HepG2 (cell line): ENCODE results near the gene FAM83G. TPM values are rescaled to one million over a fixed set of nuclear protein-coding genes. Genes with fewer than 3 reads are reported as not detected.
A peak's percentile ranks its signal among the peaks of the same experiment; 100 is the strongest.

Source experiments
- ARID2 ChIP-seq: sonication (generic); formaldehyde crosslinking; IDR thresholded peaks from 2 replicates; pipeline ENCODE4 v1.8.1; 2022; ENCODE audit warnings: mild to moderate bottlenecking, missing genetic modification reagents, borderline replicate concordance
- ARNTL ChIP-seq: sonication (generic); formaldehyde crosslinking; IDR thresholded peaks from 2 replicates; pipeline ENCODE4 v1.4.0; 2020; ENCODE audit warnings: mild to moderate bottlenecking, missing genetic modification reagents
- GATAD1 ChIP-seq: IDR thresholded peaks from 2 replicates; pipeline ENCODE4 v1.6.1; 2016; ENCODE audit warnings: missing genetic modification reagents, missing compliant biosample characterization
- HES4 ChIP-seq: sonication (generic); formaldehyde crosslinking; IDR thresholded peaks from 2 replicates; pipeline ENCODE4 v1.9.0; 2021; ENCODE audit warnings: mild to moderate bottlenecking, missing genetic modification reagents, borderline replicate concordance
- HNF1B ChIP-seq: sonication (generic); formaldehyde crosslinking; IDR thresholded peaks from 2 replicates; pipeline ENCODE4 v1.5.1; 2020; ENCODE audit warnings: mild to moderate bottlenecking, moderate library complexity, missing genetic modification reagents
- HNRNPUL1 ChIP-seq: fragments of 200-400 bp; formaldehyde crosslinking; IDR thresholded peaks from 2 replicates; pipeline ENCODE4 v1.6.1; 2017; ENCODE audit warnings: low read depth, mild to moderate bottlenecking, low read length, moderate library complexity
- KLF15 ChIP-seq: sonication (generic); formaldehyde crosslinking; IDR thresholded peaks from 2 replicates; pipeline ENCODE4 v1.8.1; 2023; ENCODE audit warnings: borderline replicate concordance, mild to moderate bottlenecking, inconsistent platforms, missing genetic modification reagents, mixed read lengths
- NFE2 ChIP-seq: sonication (generic); formaldehyde crosslinking; IDR thresholded peaks from 2 replicates; pipeline ENCODE4 v1.4.0; 2020; ENCODE audit warnings: missing genetic modification reagents
- POGZ ChIP-seq: sonication (generic); formaldehyde crosslinking; IDR thresholded peaks from 2 replicates; pipeline ENCODE4 v1.4.0; 2020; ENCODE audit warnings: mild to moderate bottlenecking, missing genetic modification reagents
- RARG ChIP-seq: sonication (generic); formaldehyde crosslinking; IDR thresholded peaks from 2 replicates; pipeline ENCODE4 v1.4.0; 2020; ENCODE audit warnings: low read depth, mild to moderate bottlenecking, missing genetic modification reagents
- REXO4 ChIP-seq: sonication (generic); formaldehyde crosslinking; IDR thresholded peaks from 2 replicates; pipeline ENCODE4 v1.8.0; 2022; ENCODE audit warnings: missing genetic modification reagents, mild to moderate bottlenecking, borderline replicate concordance
- SAP130 ChIP-seq: IDR thresholded peaks from 2 replicates; pipeline ENCODE4 v1.6.1; 2016; ENCODE audit warnings: low read depth
- SATB2 ChIP-seq: sonication (generic); formaldehyde crosslinking; IDR thresholded peaks from 2 replicates; pipeline ENCODE4 v1.5.0; 2020; ENCODE audit warnings: missing genetic modification reagents
- ZNF160 ChIP-seq: sonication (generic); formaldehyde crosslinking; IDR thresholded peaks from 2 replicates; pipeline ENCODE4 v1.8.0; 2022; ENCODE audit warnings: mild to moderate bottlenecking, inconsistent platforms, missing genetic modification reagents
- ZNF512B ChIP-seq: sonication (generic); formaldehyde crosslinking; IDR thresholded peaks from 2 replicates; pipeline ENCODE4 v1.5.1; 2020; ENCODE audit warnings: missing genetic modification reagents, mild to moderate bottlenecking, borderline replicate concordance
- polyA plus RNA-seq, 8 experiments: library from polyadenylated mRNA; depleted of rRNA in 3 of 8; stranded (reverse) in 7 of 8; unstranded in 1 of 8; fragments of >200 nt; fragmentation: Illumina TruSeq in 4 of 8; extraction: Trizol in 4 of 8; gene quantifications; 2 replicates each; pipeline versions ENCODE4 v1.2.1 to v1.2.3, GENCODE V29; 2011 to 2016; ENCODE audit warnings: low read depth in 4 of 8, missing spikeins in 1 of 8, mixed read lengths in 1 of 8; ENCODE audit not compliant: insufficient read depth in 1 of 8
- total RNA-seq, 5 experiments: library from RNA; depleted of rRNA; stranded (reverse); fragments of >200 nt; fragmentation: Illumina TruSeq; extraction: Trizol; gene quantifications; 2 replicates each; pipeline ENCODE4 v1.2.3, GENCODE V29; 2016; ENCODE audit warnings: low read depth in 1 of 5
- TF ChIP-seq, protein P1 (sequence below): sonication (generic); formaldehyde crosslinking; IDR thresholded peaks from 2 replicates; pipeline ENCODE4 v1.5.0; 2020; ENCODE audit warnings: mild to moderate bottlenecking, missing genetic modification reagents
- TF ChIP-seq, protein P2 (sequence below): IDR thresholded peaks from 2 replicates; pipeline ENCODE4 v1.6.1; 2016; ENCODE audit warnings: mild to moderate bottlenecking

Gene FAM83G
- total and polyA plus RNA-seq, 2 of the 13 experiments (the other 11 are each of a cell fraction or from before 2014, with no cell fraction given) = 13.7 to 18.6 TPM

DNA sequence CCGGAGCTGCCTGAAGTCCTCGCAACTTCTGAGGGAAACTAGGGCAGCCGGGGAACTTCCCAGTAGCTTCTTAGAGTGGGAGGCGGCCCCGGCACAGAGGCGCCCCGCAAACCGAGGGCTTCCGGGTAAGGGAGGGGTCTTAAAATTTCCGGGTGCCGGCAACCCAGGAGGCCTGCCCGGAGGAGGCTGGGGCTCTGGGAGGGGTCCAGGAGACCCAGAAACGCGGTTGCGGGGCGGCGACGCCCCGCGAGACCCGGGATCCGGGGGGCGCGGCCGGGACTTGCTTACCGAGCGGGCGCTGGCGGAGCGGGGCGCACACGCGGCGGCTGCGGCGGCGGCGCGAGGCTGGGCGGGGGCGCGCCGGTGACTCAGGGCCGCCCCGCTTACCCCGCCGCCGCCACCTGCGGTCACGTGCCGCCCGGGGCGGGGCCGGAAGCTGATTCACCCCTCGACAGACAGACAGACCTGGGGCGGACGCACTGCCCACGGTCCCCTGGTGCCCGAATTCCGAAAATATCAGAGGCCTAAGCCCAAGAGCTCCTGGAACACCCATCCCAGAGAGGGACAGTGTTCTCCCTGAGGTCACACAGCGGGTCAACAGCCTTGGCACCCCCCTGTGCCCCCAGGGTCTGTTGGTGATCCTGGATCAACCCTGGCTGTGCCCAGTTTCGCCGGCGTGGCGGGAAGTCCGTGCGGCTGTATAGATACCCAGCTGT lies at the start of gene FAM83G (continued):
- TF ChIP-seq ZNF160 (CRISPR knock-in tag) (no peak), ARID2 (CRISPR knock-in tag) (0 out of 2 replicates have a peak, but pooled peaks have one; percentile 11), POGZ (CRISPR knock-in tag) (no peak; the same call in 1 of the 2 replicates), REXO4 (CRISPR knock-in tag) (no peak), NFE2 (CRISPR knock-in tag) (no peak), HNRNPUL1 (no peak), ZNF512B (CRISPR knock-in tag) (no peak), SATB2 (CRISPR knock-in tag) (no peak), HES4 (CRISPR knock-in tag) (0 out of 2 replicates have a peak, but pooled peaks have one; percentile 37), HNF1B (CRISPR knock-in tag) (peak; percentile 81), GATAD1 (CRISPR knock-in tag) (peak; percentile 23), ARNTL (peak; percentile 72; the same call in 1 of the 2 replicates), RARG (CRISPR knock-in tag) (no peak), KLF15 (no peak), SAP130 (CRISPR knock-in tag) (peak; percentile 54)
- TF ChIP-seq, protein P1, sequence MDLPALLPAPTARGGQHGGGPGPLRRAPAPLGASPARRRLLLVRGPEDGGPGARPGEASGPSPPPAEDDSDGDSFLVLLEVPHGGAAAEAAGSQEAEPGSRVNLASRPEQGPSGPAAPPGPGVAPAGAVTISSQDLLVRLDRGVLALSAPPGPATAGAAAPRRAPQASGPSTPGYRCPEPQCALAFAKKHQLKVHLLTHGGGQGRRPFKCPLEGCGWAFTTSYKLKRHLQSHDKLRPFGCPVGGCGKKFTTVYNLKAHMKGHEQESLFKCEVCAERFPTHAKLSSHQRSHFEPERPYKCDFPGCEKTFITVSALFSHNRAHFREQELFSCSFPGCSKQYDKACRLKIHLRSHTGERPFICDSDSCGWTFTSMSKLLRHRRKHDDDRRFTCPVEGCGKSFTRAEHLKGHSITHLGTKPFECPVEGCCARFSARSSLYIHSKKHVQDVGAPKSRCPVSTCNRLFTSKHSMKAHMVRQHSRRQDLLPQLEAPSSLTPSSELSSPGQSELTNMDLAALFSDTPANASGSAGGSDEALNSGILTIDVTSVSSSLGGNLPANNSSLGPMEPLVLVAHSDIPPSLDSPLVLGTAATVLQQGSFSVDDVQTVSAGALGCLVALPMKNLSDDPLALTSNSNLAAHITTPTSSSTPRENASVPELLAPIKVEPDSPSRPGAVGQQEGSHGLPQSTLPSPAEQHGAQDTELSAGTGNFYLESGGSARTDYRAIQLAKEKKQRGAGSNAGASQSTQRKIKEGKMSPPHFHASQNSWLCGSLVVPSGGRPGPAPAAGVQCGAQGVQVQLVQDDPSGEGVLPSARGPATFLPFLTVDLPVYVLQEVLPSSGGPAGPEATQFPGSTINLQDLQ (CRISPR knock-in tag) = no peak
- TF ChIP-seq, protein P2, sequence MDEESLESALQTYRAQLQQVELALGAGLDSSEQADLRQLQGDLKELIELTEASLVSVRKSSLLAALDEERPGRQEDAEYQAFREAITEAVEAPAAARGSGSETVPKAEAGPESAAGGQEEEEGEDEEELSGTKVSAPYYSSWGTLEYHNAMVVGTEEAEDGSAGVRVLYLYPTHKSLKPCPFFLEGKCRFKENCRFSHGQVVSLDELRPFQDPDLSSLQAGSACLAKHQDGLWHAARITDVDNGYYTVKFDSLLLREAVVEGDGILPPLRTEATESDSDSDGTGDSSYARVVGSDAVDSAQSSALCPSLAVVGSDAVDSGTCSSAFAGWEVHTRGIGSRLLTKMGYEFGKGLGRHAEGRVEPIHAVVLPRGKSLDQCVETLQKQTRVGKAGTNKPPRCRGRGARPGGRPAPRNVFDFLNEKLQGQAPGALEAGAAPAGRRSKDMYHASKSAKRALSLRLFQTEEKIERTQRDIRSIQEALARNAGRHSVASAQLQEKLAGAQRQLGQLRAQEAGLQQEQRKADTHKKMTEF (CRISPR knock-in tag) = peak; percentile 23; the same call in 1 of the 2 replicates
